DOHH2 (cell line): Measurements from ENCODE around the gene ADGB.

Source experiments
- H3F3A ChIP-seq: fragments of 200-600 bp; sonication (generic), shearing (Covaris generic); 2 replicates; pipeline ENCODE4 v1.6.0; 2016; ENCODE audit warnings: antibody characterized with exemption, mild to moderate bottlenecking; ENCODE audit not compliant: control insufficient read depth, insufficient read depth
- H3K27ac ChIP-seq: fragments of 200-600 bp; sonication (generic); 2 replicates; pipeline ENCODE4 v1.5.1; 2014; ENCODE audit warnings: low read depth, mild to moderate bottlenecking, low read length, moderate library complexity
- H3K27me3 ChIP-seq: fragments of 200-600 bp; sonication (generic); 2 replicates; pipeline ENCODE4 v1.6.1; 2014; ENCODE audit warnings: mild to moderate bottlenecking, low read length, mixed read lengths; ENCODE audit not compliant: control insufficient read depth
- H3K36me3 ChIP-seq: fragments of 200-600 bp; sonication (generic); 2 replicates; pipeline ENCODE4 v1.6.1; 2014; ENCODE audit warnings: mild to moderate bottlenecking, low read length, moderate library complexity, mixed read lengths; ENCODE audit not compliant: control insufficient read depth
- H3K4me1 ChIP-seq: fragments of 200-600 bp; sonication (generic); 2 replicates; pipeline ENCODE4 v1.6.1; 2014; ENCODE audit warnings: mild to moderate bottlenecking, low read length, mixed read lengths; ENCODE audit not compliant: control insufficient read depth
- H3K4me2 ChIP-seq: fragments of 200-600 bp; sonication (generic); 2 replicates; pipeline ENCODE4 v1.6.0; 2014; ENCODE audit warnings: mild to moderate bottlenecking, low read length, moderate library complexity
- H3K4me3 ChIP-seq: fragments of 200-600 bp; sonication (generic); 2 replicates; pipeline ENCODE4 v1.5.1; 2014; ENCODE audit warnings: mild to moderate bottlenecking, low read length, mixed read lengths
- H3K79me2 ChIP-seq: fragments of 200-600 bp; sonication (generic); 2 replicates; pipeline ENCODE4 v1.6.1; 2014; ENCODE audit warnings: mild to moderate bottlenecking, low read length, mixed read lengths; ENCODE audit not compliant: control insufficient read depth
- H3K9me2 ChIP-seq: fragments of 200-600 bp; sonication (generic); replicated peaks from 2 replicates; pipeline ENCODE4 v1.6.1; 2014; ENCODE audit warnings: mild to moderate bottlenecking, low read length, mixed read lengths; ENCODE audit not compliant: control insufficient read depth
- H3K9me3 ChIP-seq: fragments of 200-600 bp; sonication (generic); 2 replicates; pipeline ENCODE4 v1.6.1; 2014; ENCODE audit warnings: antibody characterized with exemption, low read length, mixed read lengths; ENCODE audit not compliant: control insufficient read depth, insufficient read depth
- H4K20me1 ChIP-seq: fragments of 200-600 bp; sonication (generic); 2 replicates; pipeline ENCODE4 v1.6.0; 2014; ENCODE audit warnings: low read depth, mild to moderate bottlenecking, antibody characterized with exemption, low read length, moderate library complexity; ENCODE audit not compliant: control insufficient read depth, insufficient read depth
- EZH2phosphoT487 ChIP-seq: fragments of 200-600 bp; sonication (generic); IDR thresholded peaks from 2 replicates; pipeline ENCODE4 v1.6.1; 2017; ENCODE audit warnings: borderline replicate concordance, mild to moderate bottlenecking, antibody characterized with exemption, low read length, moderate library complexity, mixed read lengths
- TF ChIP-seq, protein P1 (sequence below): fragments of 200-600 bp; sonication (generic); IDR thresholded peaks from one replicate; pipeline ENCODE4 v1.5.1; 2014; ENCODE audit warnings: antibody characterized with exemption, mild to moderate bottlenecking, low read depth, low read length; ENCODE audit not compliant: poor library complexity, severe bottlenecking

The ADGB gene

DNA sequence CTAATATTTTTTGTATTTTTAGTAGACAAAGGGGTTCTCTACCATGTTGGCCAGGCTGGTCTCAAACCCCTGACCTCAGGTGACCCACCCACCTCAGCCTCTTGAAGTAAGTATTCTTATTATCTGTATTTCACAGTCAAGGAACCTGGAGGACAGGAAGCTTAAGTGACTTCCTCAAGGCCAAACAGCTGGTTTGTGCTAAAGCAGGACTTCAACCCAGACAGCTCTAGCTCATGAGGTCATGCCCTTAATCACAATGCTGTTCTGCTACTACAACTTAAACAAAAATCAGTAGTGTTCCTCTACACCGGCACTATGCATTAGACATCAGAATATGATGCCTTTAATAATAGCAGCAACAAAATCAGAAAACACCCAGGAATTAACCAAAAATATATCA lies 168.9 kb downstream of the ADGB start:
- Histone ChIP-seq H3K79me2 (no peaks in the 10 kb centered on the region), H3K4me1 (0 out of 2 replicates have a peak, but pooled peaks cover 3% of the 10 kb centered on the region), H3K4me2 (no peak overlapping the region), H3F3A (no peaks in the 10 kb centered on the region), H3K9me2 (no peaks in the 10 kb centered on the region), H3K9me3 (no peaks in the 10 kb centered on the region), H4K20me1 (no peaks in the 10 kb centered on the region), H3K27ac (no peak overlapping the region), H3K36me3 (no peaks in the 10 kb centered on the region), H3K27me3 (peaks cover 9% of the 10 kb centered on the region), H3K4me3 (no peak overlapping the region)
- TF ChIP-seq, protein P1, sequence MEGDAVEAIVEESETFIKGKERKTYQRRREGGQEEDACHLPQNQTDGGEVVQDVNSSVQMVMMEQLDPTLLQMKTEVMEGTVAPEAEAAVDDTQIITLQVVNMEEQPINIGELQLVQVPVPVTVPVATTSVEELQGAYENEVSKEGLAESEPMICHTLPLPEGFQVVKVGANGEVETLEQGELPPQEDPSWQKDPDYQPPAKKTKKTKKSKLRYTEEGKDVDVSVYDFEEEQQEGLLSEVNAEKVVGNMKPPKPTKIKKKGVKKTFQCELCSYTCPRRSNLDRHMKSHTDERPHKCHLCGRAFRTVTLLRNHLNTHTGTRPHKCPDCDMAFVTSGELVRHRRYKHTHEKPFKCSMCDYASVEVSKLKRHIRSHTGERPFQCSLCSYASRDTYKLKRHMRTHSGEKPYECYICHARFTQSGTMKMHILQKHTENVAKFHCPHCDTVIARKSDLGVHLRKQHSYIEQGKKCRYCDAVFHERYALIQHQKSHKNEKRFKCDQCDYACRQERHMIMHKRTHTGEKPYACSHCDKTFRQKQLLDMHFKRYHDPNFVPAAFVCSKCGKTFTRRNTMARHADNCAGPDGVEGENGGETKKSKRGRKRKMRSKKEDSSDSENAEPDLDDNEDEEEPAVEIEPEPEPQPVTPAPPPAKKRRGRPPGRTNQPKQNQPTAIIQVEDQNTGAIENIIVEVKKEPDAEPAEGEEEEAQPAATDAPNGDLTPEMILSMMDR, result no peak
- no peak for TF ChIP-seq EZH2phosphoT487

DNA sequence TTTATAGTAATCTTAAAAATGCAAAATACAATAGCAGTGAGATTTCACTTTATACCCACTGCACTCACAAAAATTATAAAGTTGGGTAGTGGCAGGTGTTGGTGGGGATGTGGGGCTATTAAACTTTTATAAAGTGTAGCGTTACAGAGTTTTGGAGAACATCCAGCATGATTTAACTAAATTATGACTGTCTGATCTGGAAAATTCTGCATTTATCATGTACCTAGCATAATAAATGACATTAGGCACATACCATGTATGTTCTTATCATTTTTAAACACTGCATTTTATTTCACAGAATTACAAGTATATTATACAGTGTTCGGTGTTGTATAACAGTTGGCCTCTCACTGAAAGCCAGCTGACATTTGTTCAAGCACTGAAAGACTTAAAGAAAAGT lies 169.9 kb downstream of the ADGB start:
- H3K9me2 ChIP-seq, result no peaks in the 10 kb centered on the region
- H3K27me3 ChIP-seq, result peaks cover 9% of the 10 kb centered on the region
- H3K79me2 ChIP-seq, result no peaks in the 10 kb centered on the region
- H3K4me1 ChIP-seq, result 0 out of 2 replicates have a peak, but pooled peaks cover 3% of the 10 kb centered on the region
- no peaks in the 10 kb centered on the region for H3K9me3 ChIP-seq
- no peak overlapping the region for H3K4me2 ChIP-seq
- H3K27ac ChIP-seq, result no peak overlapping the region
- H4K20me1 ChIP-seq, result no peaks in the 10 kb centered on the region
- no peaks in the 10 kb centered on the region for H3K36me3 ChIP-seq
- no peaks in the 10 kb centered on the region for H3F3A ChIP-seq
- H3K4me3 ChIP-seq, result no peak overlapping the region
- no peak for TF ChIP-seq EZH2phosphoT487
- TF ChIP-seq, protein P1, result no peak

DNA sequence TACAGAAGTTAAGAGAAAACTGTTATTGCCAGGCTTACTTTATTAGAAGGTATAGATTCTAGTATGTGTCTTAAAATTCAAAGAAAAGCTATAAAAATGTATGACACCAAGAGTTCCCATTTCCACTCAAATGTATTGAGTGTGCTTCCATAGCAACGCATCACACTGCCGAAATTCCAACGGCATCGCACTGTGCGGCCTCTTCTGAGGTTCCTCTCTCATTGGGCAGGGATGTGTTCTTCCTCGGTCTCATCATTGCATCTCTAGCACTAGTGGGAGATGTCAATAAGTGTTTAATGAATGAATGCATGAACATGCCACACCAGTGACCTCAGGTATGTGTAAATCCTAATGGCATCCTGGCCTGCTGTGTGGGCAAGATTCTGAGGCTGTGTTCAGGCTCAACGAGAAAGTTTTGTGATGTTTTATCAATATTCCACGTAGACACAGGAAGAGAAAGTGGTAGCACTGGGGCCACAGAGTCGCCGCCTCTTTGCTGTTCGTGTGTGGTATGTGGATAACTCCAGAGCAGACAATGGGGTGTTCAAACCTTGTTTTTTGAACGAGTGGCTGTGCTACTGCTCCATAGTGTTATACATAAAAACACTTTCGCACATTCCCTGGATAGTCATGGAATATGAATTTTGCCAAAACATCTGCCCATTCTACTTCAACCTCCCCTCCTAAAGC lies 171.6 kb downstream of the ADGB start:
- TF ChIP-seq, protein P1, result no peak
- no peak for TF ChIP-seq EZH2phosphoT487
- Histone ChIP-seq H3K36me3 (no peaks in the 10 kb centered on the region), H3F3A (no peaks in the 10 kb centered on the region), H3K79me2 (no peaks in the 10 kb centered on the region), H3K4me2 (no peak overlapping the region), H3K4me1 (0 out of 2 replicates have a peak, but pooled peaks cover 3% of the 10 kb centered on the region), H3K4me3 (no peak overlapping the region), H3K9me3 (no peaks in the 10 kb centered on the region), H3K9me2 (no peaks in the 10 kb centered on the region), H3K27me3 (peaks cover 9% of the 10 kb centered on the region), H4K20me1 (no peaks in the 10 kb centered on the region), H3K27ac (no peak overlapping the region)
